ENCODE results near the gene CDHR5.
"Not testable (repeated sequence)": the region's sequence is repeated elsewhere in the genome, so short reads cannot be mapped to it uniquely, and the experiment has no call there.

CDHR5 gene

DNA sequence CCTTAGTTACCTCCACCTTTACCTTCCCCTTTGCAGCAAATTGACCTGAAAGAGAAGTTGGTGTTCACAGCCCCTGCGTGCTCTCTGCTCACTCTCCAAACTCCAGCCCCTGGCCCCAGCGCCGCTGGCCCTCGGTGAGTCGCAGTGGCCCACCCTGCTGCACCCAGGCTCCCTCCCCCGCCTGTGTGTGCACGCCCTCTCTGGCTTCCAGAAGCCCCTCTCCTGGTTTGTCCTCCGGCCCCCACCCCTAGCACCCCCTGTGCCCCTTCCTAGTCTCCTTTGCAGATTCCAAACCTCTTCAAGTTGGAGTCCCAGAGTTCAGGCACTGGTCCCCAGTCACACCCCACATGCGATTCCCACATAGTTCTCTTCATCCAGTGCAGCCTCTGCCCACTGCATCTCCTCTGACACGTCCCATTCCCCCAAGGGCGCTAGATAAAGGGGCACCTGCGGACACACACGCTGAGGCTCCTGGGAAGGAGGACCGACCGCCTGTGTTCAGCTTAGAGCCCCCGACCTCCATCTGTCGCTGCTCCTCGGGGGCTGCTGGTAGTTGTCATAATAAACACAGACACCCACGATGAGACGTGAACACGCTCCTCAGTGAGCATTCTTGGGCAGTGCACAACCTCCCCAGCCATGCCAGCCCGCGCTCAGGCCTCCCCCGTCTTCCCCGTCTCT, 50.0 kb downstream of the CDHR5 start:
- H3K27me3 ChIP-seq (replicated peaks; ENCODE audit: control insufficient read depth, insufficient read depth, low read length): peaks cover 2% of the 10 kb centered on the region; the same call in 1 of the 2 replicates
- TF ChIP-seq CTCF (IDR thresholded peaks at IDR 0.05; ENCODE audit: insufficient read depth, low read length, poor library complexity, severe bottlenecking): no peak
- no peak for DNase-seq (ENCODE audit: extremely low read depth, insufficient read length)
- no peaks in the 10 kb centered on the region; the same call in 1 of the 2 replicates for H3K36me3 ChIP-seq (ENCODE audit: control insufficient read depth, insufficient read depth, low read length)
- peak overlapping the region; percentile 61 for H3K4me3 ChIP-seq (replicated peaks; ENCODE audit: low read depth, low read length)

DNA sequence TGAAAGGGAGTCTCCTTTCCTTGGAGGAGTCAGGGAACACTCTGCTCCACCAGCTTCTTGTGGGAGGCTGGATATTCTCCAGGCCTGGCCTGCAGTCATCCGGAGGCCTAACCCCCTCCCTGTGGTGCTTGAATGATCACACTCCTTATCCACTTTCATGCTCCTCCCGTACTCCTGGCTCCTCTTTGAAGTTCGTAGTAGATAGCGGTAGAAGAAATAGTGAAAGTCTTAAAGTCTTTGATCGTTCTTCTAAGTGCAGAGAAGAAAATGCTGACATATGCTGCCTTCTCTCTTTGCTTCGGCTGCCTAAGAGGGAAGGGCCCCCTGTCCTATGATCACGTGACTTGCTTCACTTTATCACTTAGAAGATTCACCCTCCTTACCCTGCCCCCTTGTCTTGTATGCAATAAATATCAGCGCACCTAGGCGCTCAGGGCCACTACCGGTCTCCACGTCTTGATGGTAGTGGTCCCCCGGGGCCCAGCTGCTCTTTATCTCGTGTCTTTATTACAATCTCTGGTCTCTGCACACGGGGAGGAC, 50.7 kb downstream of the CDHR5 start:
- not testable (repeated sequence) for H3K36me3 ChIP-seq (ENCODE audit: control insufficient read depth, insufficient read depth, low read length); DNase-seq (ENCODE audit: extremely low read depth, insufficient read length); H3K27me3 ChIP-seq (replicated peaks; ENCODE audit: control insufficient read depth, insufficient read depth, low read length); H3K4me3 ChIP-seq (replicated peaks; ENCODE audit: low read depth, low read length)

DNA sequence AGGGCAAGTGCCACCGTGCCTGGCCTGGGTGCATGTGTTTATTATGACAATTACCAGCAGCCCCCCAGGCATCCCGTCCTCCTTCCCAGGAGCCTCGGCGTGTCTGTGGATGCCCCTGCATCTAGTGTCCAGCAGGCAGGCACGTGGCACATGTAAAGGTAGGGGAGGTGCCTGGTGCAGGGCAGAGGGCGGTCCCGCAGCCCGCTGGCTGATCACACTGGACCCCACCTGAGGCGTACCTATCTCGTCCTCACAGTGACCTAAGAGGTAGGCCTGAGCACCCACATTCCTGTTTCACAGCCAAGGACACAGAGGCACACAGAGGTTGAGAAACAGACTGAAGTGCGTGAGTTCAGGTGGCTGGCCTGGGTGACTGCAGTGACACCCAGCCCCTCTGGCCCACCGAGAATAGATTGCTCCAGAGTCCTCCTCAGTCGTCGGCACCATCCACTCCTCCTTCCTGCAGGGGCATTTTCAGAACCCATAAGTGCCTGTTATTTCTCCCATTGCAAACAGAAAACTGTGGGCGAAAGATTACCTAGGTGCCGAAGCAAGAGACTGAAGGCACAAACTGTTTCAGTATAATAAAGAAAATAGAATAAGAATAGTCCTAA, 51.5 kb downstream of the CDHR5 start:
- Histone ChIP-seq H3K27me3 (replicated peaks; ENCODE audit: control insufficient read depth, insufficient read depth, low read length) (peaks cover 2% of the 10 kb centered on the region; the same call in 1 of the 2 replicates), H3K36me3 (ENCODE audit: control insufficient read depth, insufficient read depth, low read length) (no peaks in the 10 kb centered on the region), H3K4me3 (replicated peaks; ENCODE audit: low read depth, low read length) (no peak overlapping the region)
- DNase-seq (ENCODE audit: extremely low read depth, insufficient read length): no peak
- TF ChIP-seq CTCF (IDR thresholded peaks at IDR 0.05; ENCODE audit: insufficient read depth, low read length, poor library complexity, severe bottlenecking): no peak

DNA sequence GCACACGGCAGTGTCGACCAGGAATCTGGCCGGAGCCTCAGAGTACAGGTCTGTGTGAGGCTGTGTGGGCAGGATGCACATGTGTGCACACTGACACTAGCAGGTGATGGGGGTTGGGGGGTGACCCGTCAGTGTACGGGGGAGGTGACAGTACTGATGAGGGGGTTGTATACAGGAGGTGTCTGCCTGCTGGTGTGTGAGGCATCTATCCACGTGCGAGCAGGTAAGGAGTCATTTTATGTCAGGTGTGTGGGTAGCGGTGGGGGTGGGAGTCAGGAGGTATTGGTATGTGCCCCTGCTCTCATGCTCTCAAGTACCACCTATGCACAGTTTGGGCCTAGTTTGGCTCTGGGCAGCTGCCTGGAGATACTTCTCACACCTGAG, 53.0 kb downstream of the CDHR5 start:
- TF ChIP-seq CTCF (IDR thresholded peaks at IDR 0.05; ENCODE audit: insufficient read depth, low read length, poor library complexity, severe bottlenecking): no peak
- no peaks in the 10 kb centered on the region for H3K36me3 ChIP-seq (ENCODE audit: control insufficient read depth, insufficient read depth, low read length)
- no peak for DNase-seq (ENCODE audit: extremely low read depth, insufficient read length)
- H3K27me3 ChIP-seq (replicated peaks; ENCODE audit: control insufficient read depth, insufficient read depth, low read length): peaks cover 2% of the 10 kb centered on the region; the same call in 1 of the 2 replicates
- H3K4me3 ChIP-seq (replicated peaks; ENCODE audit: low read depth, low read length): no peak overlapping the region

GRCh38 chr11:569158-569885, 55.4 kb downstream of the CDHR5 start:
- H3K4me3 ChIP-seq (replicated peaks; ENCODE audit: low read depth, low read length): peak overlapping the region; percentile 72
- H3K27me3 ChIP-seq (replicated peaks; ENCODE audit: control insufficient read depth, insufficient read depth, low read length): no peaks in the 10 kb centered on the region
- DNase-seq (ENCODE audit: extremely low read depth, insufficient read length): no peak
- peaks cover 3% of the 10 kb centered on the region for H3K36me3 ChIP-seq (ENCODE audit: control insufficient read depth, insufficient read depth, low read length)
- no peak for TF ChIP-seq CTCF (IDR thresholded peaks at IDR 0.05; ENCODE audit: insufficient read depth, low read length, poor library complexity, severe bottlenecking)

All from GM06990 (cell line).